DOHH2 (cell line): ENCODE data around the gene BCL2L1.

Experiments used
- CTCF ChIP-seq: fragments of 200-600 bp; sonication (generic); IDR thresholded peaks from one replicate; pipeline ENCODE4 v1.5.1; 2014; ENCODE audit warnings: antibody characterized with exemption, mild to moderate bottlenecking, low read depth, low read length; ENCODE audit not compliant: poor library complexity, severe bottlenecking
- EZH2phosphoT487 ChIP-seq: fragments of 200-600 bp; sonication (generic); IDR thresholded peaks from 2 replicates; pipeline ENCODE4 v1.6.1; 2017; ENCODE audit warnings: borderline replicate concordance, mild to moderate bottlenecking, antibody characterized with exemption, low read length, moderate library complexity, mixed read lengths

GRCh38 chr20:31664696-31665354, 57.8 kb downstream of the BCL2L1 start:
- TF ChIP-seq CTCF (no peak), EZH2phosphoT487 (no peak)
